Stimulated activated CD4-positive, alpha-beta T cell treated with anti-CD3 and anti-CD28 coated beads, Interleukin-12 subunit alpha, Interleukin-12 subunit beta, amount 100 ng/mL, for 4 hours (primary cell): Measurements from ENCODE around the gene CRYBG1.

Source experiments
- DNase-seq: peaks from one replicate; pipeline ENCODE4 v3.0.0-alpha.2; 2020

CRYBG1 gene

DNA sequence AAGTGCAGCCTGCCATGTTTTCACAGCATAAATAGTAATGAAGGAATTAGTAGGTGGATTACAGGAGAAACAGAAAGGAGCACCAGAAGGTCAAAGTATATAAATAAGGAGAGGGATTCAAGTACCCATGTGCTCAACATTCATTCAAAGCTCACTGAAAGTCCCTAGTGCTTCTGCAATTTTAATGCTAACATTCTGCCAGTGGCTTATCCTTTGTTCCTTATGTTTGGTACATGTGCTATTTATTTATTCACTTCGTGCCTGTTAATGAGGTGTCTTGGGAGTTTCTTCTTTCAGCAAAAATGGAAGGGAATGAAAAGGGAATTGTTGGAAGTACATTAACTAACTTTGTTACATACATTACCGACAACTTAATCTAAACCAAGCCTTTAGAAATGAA is 105.7 kb downstream of the CRYBG1 start:
- no peak for DNase-seq

DNA sequence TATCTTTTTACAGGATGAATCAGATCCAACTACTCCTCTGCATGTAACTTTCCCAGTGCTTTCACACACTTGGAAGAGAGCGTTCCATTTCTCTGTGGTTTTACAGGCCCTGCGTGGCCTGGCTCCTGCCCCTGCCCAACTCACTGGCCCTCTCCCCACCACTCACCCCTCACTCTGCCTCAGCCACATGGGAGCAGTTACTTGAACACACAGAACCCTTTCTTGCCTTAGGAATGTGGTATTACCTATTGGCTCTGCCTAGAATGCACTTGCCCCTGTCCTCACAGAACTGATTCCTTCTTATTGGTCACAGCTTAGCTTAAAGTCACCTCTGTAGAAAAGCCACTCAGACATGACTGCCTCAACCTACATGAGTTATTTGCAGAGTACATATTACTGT is 108.4 kb downstream of the CRYBG1 start:
- no peak for DNase-seq

- no peak for DNase-seq
These were observed 109.4 kb downstream of the CRYBG1 start for GRCh38 chr6:106469882-106470281.

- DNase-seq, result no peak
These were observed 109.8 kb downstream of the CRYBG1 start for GRCh38 chr6:106470316-106470715.

DNA sequence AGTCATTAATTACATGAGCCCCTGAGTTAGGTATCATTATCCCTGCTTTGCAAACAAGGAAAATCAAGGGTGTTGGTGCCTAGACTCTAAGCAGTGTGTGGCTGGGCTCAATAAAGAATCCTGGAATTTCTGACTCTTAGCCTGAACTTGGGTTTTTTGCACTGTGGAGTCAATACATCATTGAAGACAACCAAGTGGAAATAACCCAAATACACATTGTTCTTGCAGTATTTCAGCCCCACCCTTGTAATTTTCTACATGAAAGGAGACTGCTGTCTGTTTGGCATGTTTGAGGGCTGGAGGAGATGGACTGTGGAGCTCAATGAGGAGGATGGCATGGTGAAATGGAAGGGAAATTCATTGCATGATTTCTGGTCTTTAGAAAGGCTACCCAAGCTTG is 110.3 kb downstream of the CRYBG1 start:
- no peak for DNase-seq

- DNase-seq, result no peak
These were observed 113.3 kb downstream of the CRYBG1 start for GRCh38 chr6:106473812-106474211.

DNA sequence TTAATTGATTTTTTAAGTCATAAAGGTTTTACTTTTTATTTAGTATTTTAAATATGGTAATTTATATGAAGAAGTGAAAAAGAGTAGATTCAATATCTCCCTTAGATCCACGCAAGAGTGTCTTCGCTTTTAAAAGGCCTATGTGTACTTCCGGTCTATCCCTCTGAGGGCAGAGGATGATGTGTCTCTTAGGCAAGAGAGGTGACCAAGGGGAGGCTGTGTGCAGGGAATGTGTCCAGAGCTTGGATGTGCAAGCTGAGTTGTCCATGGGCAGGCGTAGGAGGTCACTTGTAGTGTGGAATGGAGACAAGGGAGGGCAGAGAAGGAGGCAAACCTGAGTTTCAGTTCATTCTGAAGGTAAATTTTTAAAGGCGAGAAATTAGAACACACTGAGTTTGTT is 113.9 kb downstream of the CRYBG1 start:
- no peak for DNase-seq

GRCh38 chr6:106475284-106475683 is 114.8 kb downstream of the CRYBG1 start:
- no peak for DNase-seq

DNA sequence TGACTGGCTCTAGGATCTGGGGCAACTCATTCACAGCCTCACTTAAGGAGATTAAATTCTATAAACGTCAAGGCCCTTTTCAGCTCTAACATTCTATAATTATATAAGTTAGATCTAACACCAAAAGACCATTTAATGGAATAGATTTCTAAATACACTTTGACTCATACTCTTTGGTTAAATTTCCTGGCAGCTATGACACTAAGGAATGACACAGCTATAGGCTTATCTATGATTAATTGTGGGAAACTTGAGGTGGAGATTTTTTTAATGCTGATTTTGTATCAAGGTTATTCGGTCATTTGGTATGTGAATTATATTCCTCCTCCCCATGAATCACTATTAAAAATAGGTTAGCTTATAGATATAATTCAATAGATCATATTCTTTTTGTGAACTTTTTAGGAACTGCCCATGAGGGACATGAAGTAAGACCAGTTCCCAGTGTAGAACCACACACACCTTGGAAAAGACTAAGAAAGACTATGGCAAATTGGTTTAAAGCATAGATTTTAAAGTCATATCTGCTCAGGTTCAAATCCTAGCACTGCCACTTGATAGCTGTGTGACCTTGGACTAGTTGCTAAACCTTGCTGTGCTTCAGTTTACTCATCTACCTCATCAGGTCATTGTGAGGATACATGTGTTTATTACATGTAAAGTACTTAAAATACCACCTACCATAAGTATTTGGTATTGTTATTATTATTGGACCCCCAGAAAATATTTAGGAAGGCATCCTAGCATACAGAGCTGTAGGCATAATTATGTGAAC is 116.0 kb downstream of the CRYBG1 start:
- no peak for DNase-seq

DNA sequence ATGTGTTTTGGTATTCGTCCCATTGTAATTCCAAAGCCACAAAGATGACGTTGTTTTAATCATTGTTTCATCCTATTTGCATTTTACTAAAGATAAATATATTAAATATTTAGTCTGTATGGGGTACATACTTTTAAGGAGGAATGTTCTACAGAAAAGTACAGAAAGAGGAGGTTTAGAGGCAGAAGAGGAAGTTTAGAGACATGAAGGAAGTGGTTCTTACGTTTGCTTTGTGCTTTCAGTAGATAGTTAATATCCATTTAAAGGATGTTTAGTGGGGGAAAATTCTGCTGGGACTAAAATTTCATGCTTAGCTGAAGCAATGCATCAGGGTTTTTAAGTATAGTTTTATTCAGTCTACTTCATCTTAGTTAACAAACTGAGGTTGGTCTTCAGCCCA is 116.6 kb downstream of the CRYBG1 start:
- DNase-seq, result no peak

GRCh38 chr6:106477790-106478189 is 117.3 kb downstream of the CRYBG1 start:
- DNase-seq, result no peak

GRCh38 chr6:106486236-106486635 is 125.7 kb downstream of the CRYBG1 start:
- DNase-seq, result no peak

GRCh38 chr6:106488494-106489370 is 128.2 kb downstream of the CRYBG1 start:
- DNase-seq, result no peak

GRCh38 chr6:106490030-106490429 is 129.5 kb downstream of the CRYBG1 start:
- no peak for DNase-seq

- no peak for DNase-seq
These were observed 129.9 kb downstream of the CRYBG1 start for GRCh38 chr6:106490436-106490835.

DNA sequence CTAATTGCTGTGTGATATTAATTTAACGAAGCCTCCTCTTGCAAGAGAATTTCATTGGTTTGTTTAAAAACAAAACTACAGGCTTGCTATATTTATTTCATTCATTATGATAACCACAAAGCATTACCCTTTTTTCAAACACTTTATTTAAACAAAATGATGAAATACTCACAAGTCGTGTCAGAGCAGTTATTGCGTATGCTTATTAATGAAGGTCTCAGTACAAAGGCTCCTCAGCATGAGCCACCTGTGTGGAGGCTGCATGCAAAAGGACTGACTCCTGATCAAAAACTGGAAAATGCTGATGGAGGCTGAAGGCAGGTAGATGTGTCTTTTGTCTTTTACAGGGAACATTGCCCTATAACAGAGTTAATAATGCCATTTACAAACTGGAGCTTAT is 130.5 kb downstream of the CRYBG1 start:
- no peak for DNase-seq

- no peak for DNase-seq
These were observed 134.5 kb downstream of the CRYBG1 start for GRCh38 chr6:106495014-106495413.

DNA sequence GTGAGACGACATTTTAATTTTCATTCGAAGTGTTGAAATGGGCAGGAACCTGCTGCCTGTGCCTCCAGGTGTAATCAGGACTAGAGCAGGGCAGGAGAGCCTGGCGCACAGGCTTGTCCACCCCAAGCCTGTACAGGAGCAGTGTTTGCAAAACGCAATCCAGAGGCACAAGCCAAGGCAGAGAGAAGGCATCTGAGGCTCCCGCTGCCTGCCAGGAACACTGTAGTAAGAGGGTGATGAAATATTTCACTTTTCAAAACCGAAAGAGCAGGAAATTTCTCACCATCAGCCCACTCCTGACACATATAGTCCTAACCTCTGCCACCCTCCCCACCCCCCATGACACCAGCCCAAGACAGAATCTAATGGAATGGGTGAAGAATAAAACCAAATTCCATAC is 136.3 kb downstream of the CRYBG1 start:
- DNase-seq, result no peak

DNA sequence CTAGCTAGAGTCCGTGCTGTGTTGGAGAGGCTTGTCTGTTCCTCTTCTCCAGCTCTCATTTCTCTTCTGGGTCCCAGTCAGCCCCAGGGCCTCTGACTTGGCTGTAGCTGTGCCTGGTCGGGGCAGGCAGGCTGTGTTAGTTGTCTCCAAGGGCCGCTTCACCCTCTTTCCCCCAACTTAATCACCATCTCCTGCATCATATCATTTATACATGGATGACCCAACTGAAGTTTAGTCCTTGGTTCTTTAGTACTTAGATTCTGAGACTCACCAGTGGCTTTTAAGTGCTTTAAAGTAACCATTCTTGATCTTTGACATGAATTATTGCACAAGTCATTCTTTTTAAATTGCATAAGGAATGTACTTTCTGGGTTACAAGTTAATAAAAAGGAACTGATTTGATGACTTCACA is 141.4 kb downstream of the CRYBG1 start:
- no peak for DNase-seq

DNA sequence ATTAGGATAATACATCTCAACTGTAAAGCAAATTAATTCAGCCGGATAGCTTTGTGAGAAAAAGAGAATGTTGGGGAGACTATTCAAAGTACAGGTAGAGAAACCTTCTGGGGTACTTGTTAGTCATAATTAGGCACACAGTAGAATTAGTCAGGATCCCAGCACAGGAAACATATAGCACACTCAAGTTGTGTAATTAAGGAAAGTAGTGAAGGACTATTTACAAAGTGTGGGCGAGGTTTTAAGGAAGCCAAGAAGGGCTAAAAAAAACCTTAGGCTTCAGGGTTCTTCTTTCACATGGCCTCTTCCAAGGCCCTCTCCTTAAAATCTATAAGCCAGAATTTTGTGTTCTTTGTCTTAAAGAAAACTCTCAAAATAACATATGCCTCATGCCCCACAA is 142.0 kb downstream of the CRYBG1 start:
- DNase-seq, result no peak

GRCh38 chr6:106508277-106508676 is 147.8 kb downstream of the CRYBG1 start:
- DNase-seq, result no peak

GRCh38 chr6:106508834-106509233 is 148.3 kb downstream of the CRYBG1 start:
- DNase-seq, result no peak

GRCh38 chr6:106509420-106510089 is 149.0 kb downstream of the CRYBG1 start:
- no peak for DNase-seq
